HAP-1 (cell line): ENCODE data around the gene BORCS5.

ENCODE experiments used
- DNase-seq, 2 experiments: peaks; one replicate each; pipeline ENCODE4 v3.0.0-alpha.2; 2016 to 2020; ENCODE audit warnings: low spot score in 2 of 2
- H3K27me3 ChIP-seq: fragments of 250-450 bp; sonication (Bioruptor Pico); 2 replicates; pipeline ENCODE4 v1.5.1; 2020; ENCODE audit warnings: low read depth, mild to moderate bottlenecking, moderate library complexity
- H3K36me3 ChIP-seq: fragments of 250-450 bp; sonication (Bioruptor Pico); replicated peaks from 2 replicates; pipeline ENCODE4 v1.5.1; 2020; ENCODE audit warnings: mild to moderate bottlenecking
- H3K4me1 ChIP-seq: fragments of 250-450 bp; sonication (Bioruptor Pico); 2 replicates; pipeline ENCODE4 v1.5.1; 2020; ENCODE audit warnings: mild to moderate bottlenecking
- H3K4me3 ChIP-seq: fragments of 250-450 bp; sonication (Bioruptor Pico); 2 replicates; pipeline ENCODE4 v1.5.1; 2020; ENCODE audit warnings: mild to moderate bottlenecking, moderate library complexity
- H3K9me3 ChIP-seq: fragments of 250-450 bp; sonication (Bioruptor Pico); 2 replicates; pipeline ENCODE4 v1.5.1; 2020; ENCODE audit warnings: mild to moderate bottlenecking, moderate library complexity
- in situ Hi-C: fragments of 300-500 bp; cut with MboI; formaldehyde crosslinking; loops from 3 replicates; pipeline ENCODE4 v1.14.3; 2020; ENCODE audit warnings: low sequenced_read_pairs, inconsistent platforms, mixed read lengths

The BORCS5 gene

GRCh38 chr12:12507121-12507520 is 150.2 kb downstream of the BORCS5 start:
- no peak overlapping the region for H3K4me3 ChIP-seq
- H3K4me1 ChIP-seq: peaks cover 32% of the 10 kb centered on the region
- DNase-seq: no peak
- no peaks in the 10 kb centered on the region for H3K9me3 ChIP-seq
- H3K36me3 ChIP-seq: no peaks in the 10 kb centered on the region
- in situ Hi-C loops: no loop called here
- no peaks in the 10 kb centered on the region for H3K27me3 ChIP-seq

GRCh38 chr12:12508612-12509011 is 151.7 kb downstream of the BORCS5 start:
- Histone ChIP-seq H3K27me3 (no peaks in the 10 kb centered on the region), H3K4me3 (no peak overlapping the region), H3K4me1 (peaks cover 43% of the 10 kb centered on the region), H3K36me3 (no peaks in the 10 kb centered on the region), H3K9me3 (no peaks in the 10 kb centered on the region)
- in situ Hi-C loops: no loop called here
- DNase-seq: no peak

- DNase-seq: no peak
- no peaks in the 10 kb centered on the region for H3K9me3 ChIP-seq
- H3K4me1 ChIP-seq: peaks cover 54% of the 10 kb centered on the region
- no peaks in the 10 kb centered on the region for H3K36me3 ChIP-seq
- no peaks in the 10 kb centered on the region for H3K27me3 ChIP-seq
- in situ Hi-C loops: no loop called here
- no peak overlapping the region for H3K4me3 ChIP-seq
These were observed 153.3 kb downstream of the BORCS5 start for GRCh38 chr12:12510141-12510540.

- no peaks in the 10 kb centered on the region for H3K9me3 ChIP-seq
- no peaks in the 10 kb centered on the region for H3K36me3 ChIP-seq
- no peak for DNase-seq
- no peaks in the 10 kb centered on the region for H3K27me3 ChIP-seq
- peaks cover 50% of the 10 kb centered on the region for H3K4me1 ChIP-seq
- no peak overlapping the region for H3K4me3 ChIP-seq
- in situ Hi-C loops: no loop called here
These were observed 153.7 kb downstream of the BORCS5 start for GRCh38 chr12:12510551-12510950.

- DNase-seq: no peak
- H3K36me3 ChIP-seq: no peaks in the 10 kb centered on the region
- no peaks in the 10 kb centered on the region for H3K27me3 ChIP-seq
- in situ Hi-C loops: no loop called here
- H3K9me3 ChIP-seq: no peaks in the 10 kb centered on the region
- H3K4me3 ChIP-seq: no peak overlapping the region
- H3K4me1 ChIP-seq: peaks cover 43% of the 10 kb centered on the region
These were observed 154.3 kb downstream of the BORCS5 start for GRCh38 chr12:12511021-12511783.

GRCh38 chr12:12511895-12512711 is 155.2 kb downstream of the BORCS5 start:
- H3K27me3 ChIP-seq: no peaks in the 10 kb centered on the region
- in situ Hi-C loops: no loop called here
- DNase-seq: no peak
- H3K9me3 ChIP-seq: no peaks in the 10 kb centered on the region
- peaks cover 34% of the 10 kb centered on the region for H3K4me1 ChIP-seq
- H3K4me3 ChIP-seq: no peak overlapping the region
- 0 out of 2 replicates have a peak, but pooled peaks cover 3% of the 10 kb centered on the region for H3K36me3 ChIP-seq

- DNase-seq: peak; percentile 72 to 96
- no peak overlapping the region for H3K4me3 ChIP-seq
- peaks cover 30% of the 10 kb centered on the region for H3K4me1 ChIP-seq
- in situ Hi-C loops: no loop called here
- no peaks in the 10 kb centered on the region for H3K27me3 ChIP-seq
- H3K36me3 ChIP-seq: 0 out of 2 replicates have a peak, but pooled peaks cover 3% of the 10 kb centered on the region
- H3K9me3 ChIP-seq: no peaks in the 10 kb centered on the region
These were observed 156.6 kb downstream of the BORCS5 start for GRCh38 chr12:12513416-12514006.

GRCh38 chr12:12518464-12518845 is 161.6 kb downstream of the BORCS5 start:
- in situ Hi-C loops: no loop called here
- no peak for DNase-seq
- Histone ChIP-seq H3K4me3 (no peak overlapping the region), H3K4me1 (peaks cover 51% of the 10 kb centered on the region), H3K27me3 (no peaks in the 10 kb centered on the region), H3K9me3 (no peaks in the 10 kb centered on the region), H3K36me3 (0 out of 2 replicates have a peak, but pooled peaks cover 3% of the 10 kb centered on the region)

- Histone ChIP-seq H3K27me3 (no peaks in the 10 kb centered on the region), H3K4me3 (no peak overlapping the region), H3K36me3 (0 out of 2 replicates have a peak, but pooled peaks cover 3% of the 10 kb centered on the region), H3K9me3 (no peaks in the 10 kb centered on the region), H3K4me1 (peaks cover 47% of the 10 kb centered on the region)
- DNase-seq: peak; percentile 51 to 96
- in situ Hi-C loops: no loop called here
These were observed 162.0 kb downstream of the BORCS5 start for GRCh38 chr12:12518919-12519318.
